HG03066 (cell line): ENCODE results near the gene DYNLRB2.

ENCODE experiments used
- ATAC-seq: cut with Tn5 transposase; IDR thresholded peaks from one replicate; pipeline ENCODE4 v1.9.1; 2021; ENCODE audit warnings: low read depth; ENCODE audit not compliant: unreplicated experiment

The DYNLRB2 gene

GRCh38 chr16:80547145-80547544 is 6.4 kb downstream of the DYNLRB2 start:
- no peak for ATAC-seq

- ATAC-seq = no peak
These were observed 11.5 kb downstream of the DYNLRB2 start for GRCh38 chr16:80552277-80552676.

GRCh38 chr16:80554033-80554432 is 13.2 kb downstream of the DYNLRB2 start:
- ATAC-seq = no peak

- no peak for ATAC-seq
These were observed 15.7 kb downstream of the DYNLRB2 start for GRCh38 chr16:80556481-80556880.

GRCh38 chr16:80557037-80557436 is 16.2 kb downstream of the DYNLRB2 start:
- no peak for ATAC-seq

GRCh38 chr16:80559369-80559768 is 18.6 kb downstream of the DYNLRB2 start:
- ATAC-seq = no peak

GRCh38 chr16:80563066-80563465 is 22.3 kb downstream of the DYNLRB2 start:
- no peak for ATAC-seq

GRCh38 chr16:80564394-80564793 is 23.6 kb downstream of the DYNLRB2 start:
- no peak for ATAC-seq

GRCh38 chr16:80569440-80570105 is 28.8 kb downstream of the DYNLRB2 start:
- no peak for ATAC-seq

GRCh38 chr16:80570106-80570478 is 29.3 kb downstream of the DYNLRB2 start:
- ATAC-seq = no peak

GRCh38 chr16:80573700-80574120 is 32.9 kb downstream of the DYNLRB2 start:
- ATAC-seq = no peak

GRCh38 chr16:80576343-80576912 is 35.6 kb downstream of the DYNLRB2 start:
- ATAC-seq = no peak

- no peak for ATAC-seq
These were observed 36.9 kb downstream of the DYNLRB2 start for GRCh38 chr16:80577485-80578280.

- ATAC-seq = peak; percentile 87
These were observed 39.5 kb downstream of the DYNLRB2 start for GRCh38 chr16:80580109-80580832.

GRCh38 chr16:80583466-80583865 is 42.7 kb downstream of the DYNLRB2 start:
- no peak for ATAC-seq

- ATAC-seq = no peak
These were observed 45.0 kb downstream of the DYNLRB2 start for GRCh38 chr16:80585764-80586163.

- no peak for ATAC-seq
These were observed 45.7 kb downstream of the DYNLRB2 start for GRCh38 chr16:80586476-80586875.

GRCh38 chr16:80587071-80587470 is 46.3 kb downstream of the DYNLRB2 start:
- ATAC-seq = no peak

GRCh38 chr16:80591071-80591915 is 50.5 kb downstream of the DYNLRB2 start:
- ATAC-seq = no peak

GRCh38 chr16:80592273-80592672 is 51.5 kb downstream of the DYNLRB2 start:
- no peak for ATAC-seq
